GM12865 (cell line): ENCODE results near the gene AGFG1.

Source experiments
- DNase-seq: peaks from one replicate; pipeline ENCODE4 v3.0.0; 2010; ENCODE audit warnings: low read depth
- H3K4me3 ChIP-seq: 2 replicates; pipeline ENCODE4 v1.5.1; 2011; ENCODE audit warnings: mild to moderate bottlenecking, low read depth, low read length, control low read depth
- TF ChIP-seq, protein P1 (sequence below): IDR thresholded peaks from 2 replicates; pipeline ENCODE4 v1.5.1; 2011; ENCODE audit warnings: low read length, control low read depth, low read depth, inconsistent platforms; ENCODE audit not compliant: insufficient read depth; ENCODE audit errors: missing control alignments

The AGFG1 gene

DNA sequence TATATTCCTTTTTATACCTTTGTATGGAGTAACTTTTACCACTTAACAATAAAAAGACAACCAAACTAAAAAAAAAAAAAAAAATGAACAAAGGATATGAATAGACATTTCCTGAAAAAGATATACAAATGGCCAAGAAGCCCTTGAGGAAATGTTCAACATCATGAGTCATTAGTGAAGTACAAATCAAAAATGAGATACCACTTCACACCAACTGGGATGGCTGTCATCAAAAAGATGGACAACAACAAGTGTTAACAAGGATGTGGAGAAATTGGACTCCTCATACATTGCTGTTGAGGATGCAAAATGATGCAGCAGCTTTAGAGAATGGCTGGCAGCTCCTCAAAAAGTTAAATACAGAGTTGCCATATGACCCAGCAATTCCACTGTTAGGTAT lies 104.2 kb downstream of the AGFG1 start:
- TF ChIP-seq, protein P1, sequence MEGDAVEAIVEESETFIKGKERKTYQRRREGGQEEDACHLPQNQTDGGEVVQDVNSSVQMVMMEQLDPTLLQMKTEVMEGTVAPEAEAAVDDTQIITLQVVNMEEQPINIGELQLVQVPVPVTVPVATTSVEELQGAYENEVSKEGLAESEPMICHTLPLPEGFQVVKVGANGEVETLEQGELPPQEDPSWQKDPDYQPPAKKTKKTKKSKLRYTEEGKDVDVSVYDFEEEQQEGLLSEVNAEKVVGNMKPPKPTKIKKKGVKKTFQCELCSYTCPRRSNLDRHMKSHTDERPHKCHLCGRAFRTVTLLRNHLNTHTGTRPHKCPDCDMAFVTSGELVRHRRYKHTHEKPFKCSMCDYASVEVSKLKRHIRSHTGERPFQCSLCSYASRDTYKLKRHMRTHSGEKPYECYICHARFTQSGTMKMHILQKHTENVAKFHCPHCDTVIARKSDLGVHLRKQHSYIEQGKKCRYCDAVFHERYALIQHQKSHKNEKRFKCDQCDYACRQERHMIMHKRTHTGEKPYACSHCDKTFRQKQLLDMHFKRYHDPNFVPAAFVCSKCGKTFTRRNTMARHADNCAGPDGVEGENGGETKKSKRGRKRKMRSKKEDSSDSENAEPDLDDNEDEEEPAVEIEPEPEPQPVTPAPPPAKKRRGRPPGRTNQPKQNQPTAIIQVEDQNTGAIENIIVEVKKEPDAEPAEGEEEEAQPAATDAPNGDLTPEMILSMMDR: no peak
- no peak for DNase-seq
- H3K4me3 ChIP-seq: no peak overlapping the region

DNA sequence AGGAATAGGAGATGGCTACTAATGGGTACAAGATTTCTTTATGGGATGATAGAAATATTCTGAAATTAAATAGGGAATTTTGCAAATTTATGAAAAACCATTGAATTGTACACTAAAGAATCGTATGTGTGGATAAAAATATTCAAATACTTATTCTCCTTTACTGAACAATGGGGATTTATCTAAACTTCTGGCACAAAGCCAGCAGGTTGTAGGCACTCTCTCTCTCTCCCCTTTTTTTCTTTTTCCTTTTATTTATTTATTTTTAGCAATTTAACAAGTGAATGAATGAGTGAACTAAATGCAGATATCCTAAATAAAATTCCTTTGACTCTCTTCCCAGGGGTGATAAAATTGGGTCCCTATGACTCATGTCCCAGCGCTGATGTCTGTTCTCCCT lies 104.9 kb downstream of the AGFG1 start:
- TF ChIP-seq, protein P1: no peak
- H3K4me3 ChIP-seq: no peak overlapping the region
- DNase-seq: no peak

DNA sequence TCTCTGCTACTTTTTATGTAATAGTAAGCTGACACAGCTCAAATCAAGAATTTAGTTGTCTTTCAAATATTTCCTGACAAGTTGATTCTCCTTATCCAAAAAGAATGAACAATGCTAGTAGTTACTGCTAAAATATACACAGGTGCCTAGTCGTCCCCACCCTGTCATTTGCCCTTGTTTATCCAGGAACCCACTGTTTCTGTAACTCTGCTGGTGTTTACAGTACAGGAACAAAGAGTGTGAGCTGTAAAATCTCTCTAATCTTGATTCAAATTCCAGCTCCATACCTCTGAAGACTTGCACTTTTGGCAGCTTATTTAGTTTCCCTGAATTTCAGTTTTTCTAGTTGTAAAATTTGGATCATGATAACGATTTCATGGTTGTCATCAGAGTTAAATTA lies 105.6 kb downstream of the AGFG1 start:
- TF ChIP-seq, protein P1: no peak
- DNase-seq: no peak

DNA sequence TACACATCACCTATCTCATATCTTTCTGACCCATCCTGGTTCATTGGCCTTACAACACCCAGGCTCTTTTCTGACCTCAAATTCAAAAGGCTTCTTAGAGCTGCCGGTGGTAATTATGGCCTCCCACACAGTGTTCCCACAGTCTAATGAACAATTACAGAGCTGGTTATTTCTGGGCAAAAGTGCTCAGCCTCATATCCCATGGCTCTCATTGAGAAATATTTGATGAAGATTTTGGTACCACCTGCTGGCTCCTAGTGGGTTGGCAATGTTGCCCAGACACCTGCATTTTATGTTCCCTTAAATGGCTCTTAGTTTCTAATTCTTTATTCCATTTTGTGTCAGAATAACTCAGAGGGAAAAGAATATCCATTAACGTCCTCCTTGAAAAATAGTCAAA lies 106.7 kb downstream of the AGFG1 start:
- H3K4me3 ChIP-seq: no peak overlapping the region
- no peak for DNase-seq
- TF ChIP-seq, protein P1: no peak

More for the DNA sequence above, 105.6 kb downstream of the AGFG1 start:
- no peak overlapping the region for H3K4me3 ChIP-seq

DNA sequence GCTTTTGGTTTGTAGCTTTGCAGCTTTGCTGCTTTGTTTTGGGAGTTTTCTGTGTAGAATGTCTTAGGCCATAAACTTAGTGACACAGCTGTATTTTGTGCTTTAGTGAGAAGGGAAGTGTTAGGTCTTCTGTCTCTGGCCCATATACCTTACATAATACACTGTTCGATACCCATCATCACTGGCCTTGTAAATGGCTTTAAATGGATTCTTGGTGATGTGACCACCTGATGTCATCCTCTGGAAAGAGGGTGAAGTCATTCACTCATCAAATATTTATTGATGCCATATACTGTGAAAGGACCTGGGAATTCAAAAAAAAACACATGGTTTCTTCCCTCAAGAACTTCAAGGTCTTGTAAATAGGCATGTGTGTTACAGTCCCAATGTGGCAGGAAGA lies 107.8 kb downstream of the AGFG1 start:
- DNase-seq: no peak
- H3K4me3 ChIP-seq: no peak overlapping the region

DNA sequence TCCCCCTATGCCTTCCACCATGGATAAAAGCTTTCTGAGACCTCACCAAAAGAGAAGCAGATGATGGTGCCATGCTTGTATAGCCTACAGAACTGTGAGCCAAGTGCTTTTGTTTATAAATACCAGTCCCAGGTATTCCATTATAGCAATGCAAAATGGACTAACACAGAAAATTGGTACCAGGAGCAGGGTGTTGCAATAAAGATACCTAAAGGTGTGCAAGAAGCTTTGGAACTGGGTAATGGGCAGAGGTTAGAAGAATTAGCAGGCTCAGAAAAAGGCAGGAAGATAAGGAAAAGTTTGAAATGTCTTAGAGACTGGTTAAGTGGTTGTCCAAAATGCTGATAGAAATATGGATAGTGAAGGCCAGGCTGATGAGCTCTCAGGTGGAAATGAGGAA lies 110.4 kb downstream of the AGFG1 start:
- no peak for DNase-seq
- H3K4me3 ChIP-seq: no peak overlapping the region
- TF ChIP-seq, protein P1: no peak

More for the DNA sequence above, 107.8 kb downstream of the AGFG1 start:
- TF ChIP-seq, protein P1: no peak

DNA sequence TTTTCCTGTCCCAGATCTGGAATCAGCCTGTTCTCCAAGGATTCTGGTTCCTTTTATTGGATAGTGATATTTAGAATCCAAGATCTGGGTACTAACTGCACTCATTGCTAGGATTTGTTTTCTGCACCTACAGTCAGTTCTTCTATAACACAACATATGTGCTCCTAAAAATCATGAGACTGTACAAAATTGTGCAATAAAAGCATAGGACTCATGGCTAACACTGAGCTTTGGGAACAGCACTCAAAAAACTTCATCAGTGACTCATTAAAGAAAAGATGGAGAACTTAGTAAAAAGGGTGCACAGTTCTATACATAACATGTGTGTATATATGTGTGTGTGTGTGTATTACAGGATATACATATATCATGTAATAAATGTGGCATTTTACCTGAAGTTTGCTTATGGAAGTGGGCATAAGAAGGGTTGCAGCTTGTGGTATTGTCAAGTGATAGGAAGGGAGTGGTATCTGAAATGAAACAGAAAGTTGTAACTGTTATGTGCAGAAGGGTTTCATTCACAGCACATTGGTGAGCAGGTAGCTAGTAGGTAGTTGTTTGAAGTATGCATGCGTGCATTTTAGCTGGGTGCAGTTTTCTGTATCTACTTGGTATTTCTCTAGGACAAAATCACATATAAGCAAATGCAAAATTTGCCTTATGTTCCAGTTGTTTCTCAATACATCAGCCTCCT lies 120.9 kb downstream of the AGFG1 start:
- TF ChIP-seq, protein P1: no peak
- no peak overlapping the region for H3K4me3 ChIP-seq
- DNase-seq: peak; percentile 28
